Measurements from ENCODE around the gene MKNK1. TPM values are rescaled to one million over a fixed set of nuclear protein-coding genes. Genes with fewer than 3 reads are reported as not detected.

MKNK1 gene
- total and polyA plus RNA-seq, 2 of the 4 experiments (the other 2 are of a cell fraction) = 14.3 to 35.2 TPM

DNA sequence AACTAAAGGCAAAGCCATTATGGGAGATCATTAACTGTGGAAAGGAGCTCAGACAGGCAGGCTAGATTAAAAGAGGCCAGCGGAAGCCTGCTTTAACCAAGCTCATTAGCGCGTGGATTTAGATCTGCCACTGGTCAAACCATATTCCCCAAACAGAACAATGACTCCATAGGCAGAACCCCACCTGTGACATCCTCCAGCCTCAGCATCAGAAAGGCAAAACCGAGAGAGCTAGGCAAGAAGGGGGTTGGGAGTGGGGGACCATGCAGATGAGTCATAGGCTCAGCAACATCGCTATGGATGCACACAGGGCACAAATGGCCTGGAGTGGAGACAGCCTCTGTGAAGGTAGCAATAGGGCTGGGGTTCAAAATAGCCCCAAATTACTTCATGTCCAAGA is 20.6 kb downstream of the MKNK1 start:
- no peak overlapping the region for H3K4me2 ChIP-seq (ENCODE audit: low read depth, low read length)
- H3K9ac ChIP-seq (ENCODE audit: low read depth, low read length) = no peak overlapping the region
- H4K8ac ChIP-seq (ENCODE audit: low read depth in 2 of 2, low read length in 2 of 2) = no peak overlapping the region
- DNase-seq (no peak), ATAC-seq (ENCODE audit: low read depth) (no peak)
- H3K23ac ChIP-seq (ENCODE audit: low read depth, low read length) = no peak overlapping the region
- H3K9me1 ChIP-seq (ENCODE audit: insufficient read depth, low read length) = peaks cover 7% of the 10 kb centered on the region
- H4K91ac ChIP-seq (ENCODE audit: insufficient read depth, low read depth, low read length) = no peak overlapping the region
- H3K36me3 ChIP-seq (ENCODE audit: control insufficient read depth, insufficient read depth, low read length) = peaks cover 52% of the 10 kb centered on the region
- H3K4me1 ChIP-seq (ENCODE audit: control insufficient read depth, insufficient read depth, low read length) = no peaks in the 10 kb centered on the region
- H3K79me1 ChIP-seq (ENCODE audit: low read depth in 1 of 2, low read length in 2 of 2) = peaks cover 0 to 5% of the 10 kb centered on the region in 2 experiments; a peak in 2 of 4 replicates
- CTCF ChIA-PET = interaction anchor here (1.0 kb wide), 1 partner anchor 18 kb away, joined by 3 read pairs; no protein-coding TSS in a partner anchor
- WGBS, 2 experiments (ENCODE audit: extremely low coverage in 2 of 2, insufficient read length in 1 of 2) = no CpG with 5 or more reads among the region's 5 CpGs
- no TSS peak for BruUV-seq (replicated peaks)
- dilution Hi-C loops (cut with HindIII; ENCODE audit: low sequenced_read_pairs, unreplicated experiment) (no loop called here), in situ Hi-C loops (cut with MboI; ENCODE audit: low sequenced_read_pairs) (no loop called here), intact Hi-C loops (cut with micrococcal nuclease) (no loop called here)
- no peak overlapping the region for H2BK120ac ChIP-seq (ENCODE audit: low read depth, low read length)
- no peak overlapping the region for H4K5ac ChIP-seq (ENCODE audit: low read depth, low read length)
- H3K27ac ChIP-seq (ENCODE audit: insufficient read depth, low read length) = no peak overlapping the region
- no peaks in the 10 kb centered on the region for H3K9me3 ChIP-seq (ENCODE audit: control insufficient read depth, insufficient read depth, low read length)
- no peak overlapping the region for H3K56ac ChIP-seq (ENCODE audit: extremely low read depth, insufficient read depth, low read length)
- no peaks in the 10 kb centered on the region for H3K27me3 ChIP-seq (ENCODE audit: control insufficient read depth, insufficient read depth, low read length)
- no peak overlapping the region for H2BK5ac ChIP-seq (ENCODE audit: low read depth, low read length, poor library complexity, severe bottlenecking)
- POLR2A ChIA-PET (ENCODE audit: unreplicated experiment) = no interaction called here
- H3K4ac ChIP-seq (ENCODE audit: low read depth, low read length) = no peak overlapping the region
- H2AK9ac ChIP-seq (replicated peaks; ENCODE audit: low read depth, low read length, poor library complexity) = no peak overlapping the region
- no peak overlapping the region for H2AK5ac ChIP-seq (ENCODE audit: low read depth, low read length)
- no peak overlapping the region for H2AFZ ChIP-seq (replicated peaks; ENCODE audit: low read length, poor library complexity)
- no peak overlapping the region for H2BK20ac ChIP-seq (ENCODE audit: low read depth, low read length)
- H2BK15ac ChIP-seq (ENCODE audit: low read depth, low read length) = no peak overlapping the region
- no peak overlapping the region for H3K18ac ChIP-seq (ENCODE audit: low read depth, low read length)
- H4K20me1 ChIP-seq (ENCODE audit: insufficient read depth, low read length) = no peaks in the 10 kb centered on the region; the same call in 1 of the 2 replicates
- no peak for TF ChIP-seq CHD1 (IDR thresholded peaks at IDR 0.05; ENCODE audit: low read depth, low read length)
- no peak for TF ChIP-seq MAZ (IDR thresholded peaks at IDR 0.05; ENCODE audit: borderline replicate concordance, low read depth, low read length)
- no peak for TF ChIP-seq MXI1 (IDR thresholded peaks at IDR 0.05; ENCODE audit: borderline replicate concordance, low read depth, low read length)
- TF ChIP-seq RCOR1 (IDR thresholded peaks at IDR 0.05; ENCODE audit: insufficient replicate concordance, low read length) = no peak
- no peak for TF ChIP-seq CTCF (conservative IDR thresholded peaks at IDR 0.05; ENCODE audit: low read depth, low read length)
- no peak for TF ChIP-seq RFX5 (IDR thresholded peaks at IDR 0.05; ENCODE audit: low read depth, low read length)
- TF ChIP-seq CEBPB (IDR thresholded peaks at IDR 0.05; ENCODE audit: low read depth, low read length) = no peak
- TF ChIP-seq, protein P1, sequence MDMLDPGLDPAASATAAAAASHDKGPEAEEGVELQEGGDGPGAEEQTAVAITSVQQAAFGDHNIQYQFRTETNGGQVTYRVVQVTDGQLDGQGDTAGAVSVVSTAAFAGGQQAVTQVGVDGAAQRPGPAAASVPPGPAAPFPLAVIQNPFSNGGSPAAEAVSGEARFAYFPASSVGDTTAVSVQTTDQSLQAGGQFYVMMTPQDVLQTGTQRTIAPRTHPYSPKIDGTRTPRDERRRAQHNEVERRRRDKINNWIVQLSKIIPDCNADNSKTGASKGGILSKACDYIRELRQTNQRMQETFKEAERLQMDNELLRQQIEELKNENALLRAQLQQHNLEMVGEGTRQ (IDR thresholded peaks at IDR 0.05; ENCODE audit: low read depth, low read length) = no peak
- TF ChIP-seq, protein P2, sequence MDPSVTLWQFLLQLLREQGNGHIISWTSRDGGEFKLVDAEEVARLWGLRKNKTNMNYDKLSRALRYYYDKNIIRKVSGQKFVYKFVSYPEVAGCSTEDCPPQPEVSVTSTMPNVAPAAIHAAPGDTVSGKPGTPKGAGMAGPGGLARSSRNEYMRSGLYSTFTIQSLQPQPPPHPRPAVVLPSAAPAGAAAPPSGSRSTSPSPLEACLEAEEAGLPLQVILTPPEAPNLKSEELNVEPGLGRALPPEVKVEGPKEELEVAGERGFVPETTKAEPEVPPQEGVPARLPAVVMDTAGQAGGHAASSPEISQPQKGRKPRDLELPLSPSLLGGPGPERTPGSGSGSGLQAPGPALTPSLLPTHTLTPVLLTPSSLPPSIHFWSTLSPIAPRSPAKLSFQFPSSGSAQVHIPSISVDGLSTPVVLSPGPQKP (IDR thresholded peaks at IDR 0.05; ENCODE audit: borderline replicate concordance, low read depth, low read length) = no peak
- TF ChIP-seq FOS (IDR thresholded peaks at IDR 0.05; ENCODE audit: low read depth, low read length) = no peak
- TF ChIP-seq POLR2A (IDR thresholded peaks at IDR 0.05; ENCODE audit: low read depth, low read length) = no peak
- no peak for TF ChIP-seq RAD21 (IDR thresholded peaks at IDR 0.05; ENCODE audit: low read length)
- no peak for TF ChIP-seq SMC3 (IDR thresholded peaks at IDR 0.05; ENCODE audit: low read depth, low read length)
- no peak for TF ChIP-seq BHLHE40 (IDR thresholded peaks at IDR 0.05; ENCODE audit: low read depth, low read length)
- no peak for TF ChIP-seq NFE2L2 (IDR thresholded peaks at IDR 0.05; ENCODE audit: low read depth, low read length)
- no peak for TF ChIP-seq MAFK (IDR thresholded peaks at IDR 0.05; ENCODE audit: low read depth, low read length)
- no peak overlapping the region for H3K4me3 ChIP-seq (ENCODE audit: insufficient read depth, low read depth, low read length)
- no peak overlapping the region for H3K14ac ChIP-seq (replicated peaks; ENCODE audit: low read depth, low read length)

Data from IMR-90 (cell line).